ENCODE measurements around the gene RHD.
"Not testable (repeated sequence)": the region's sequence is repeated elsewhere in the genome, so short reads cannot be mapped to it uniquely, and the experiment has no call there.

The RHD gene

DNA sequence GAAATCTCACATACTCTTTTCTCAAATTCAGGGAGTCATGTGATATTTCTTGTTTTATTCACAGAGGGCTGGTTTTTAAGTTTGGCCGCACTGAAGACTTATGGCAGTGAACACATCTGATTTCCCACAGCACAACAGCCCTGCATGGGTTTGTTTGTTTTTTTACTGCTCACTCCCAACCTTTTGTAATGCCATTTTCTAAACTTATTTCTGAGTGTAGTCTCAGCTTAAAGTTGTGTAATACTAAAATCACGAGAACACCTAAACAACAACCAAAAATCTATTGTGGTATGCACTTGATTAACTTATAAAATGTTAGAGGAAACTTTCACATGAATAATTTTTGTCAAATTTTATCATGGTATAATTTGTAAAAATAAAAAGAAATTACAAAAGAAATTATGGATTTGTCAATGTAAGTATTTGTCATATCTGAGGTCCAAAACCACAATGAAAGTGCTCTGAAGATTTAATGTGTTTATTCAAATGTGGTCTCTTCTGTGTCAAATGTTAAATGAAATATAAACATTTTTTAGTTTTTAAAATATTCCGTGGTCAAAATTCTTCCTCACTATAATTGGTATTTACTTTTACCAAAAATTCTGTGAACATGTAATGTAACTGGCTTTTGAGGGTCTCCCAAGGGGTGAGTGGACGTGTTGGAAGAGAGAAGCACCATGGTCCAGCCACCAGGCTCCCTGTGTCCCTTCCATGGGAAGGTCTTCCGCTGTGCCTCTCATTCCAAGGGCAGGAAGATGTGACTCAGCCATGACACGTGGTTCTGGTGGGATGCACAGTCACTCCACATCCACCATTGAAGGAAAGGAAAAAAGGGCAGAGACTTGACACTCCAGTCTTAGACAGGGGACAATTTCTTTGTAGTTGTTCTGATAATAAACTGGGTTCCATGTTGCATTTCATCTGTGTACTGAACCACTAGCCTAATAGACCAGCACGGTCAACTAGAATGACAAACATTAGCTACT, 88.6 kb downstream of the RHD start:
- DNase-seq = no peak

DNA sequence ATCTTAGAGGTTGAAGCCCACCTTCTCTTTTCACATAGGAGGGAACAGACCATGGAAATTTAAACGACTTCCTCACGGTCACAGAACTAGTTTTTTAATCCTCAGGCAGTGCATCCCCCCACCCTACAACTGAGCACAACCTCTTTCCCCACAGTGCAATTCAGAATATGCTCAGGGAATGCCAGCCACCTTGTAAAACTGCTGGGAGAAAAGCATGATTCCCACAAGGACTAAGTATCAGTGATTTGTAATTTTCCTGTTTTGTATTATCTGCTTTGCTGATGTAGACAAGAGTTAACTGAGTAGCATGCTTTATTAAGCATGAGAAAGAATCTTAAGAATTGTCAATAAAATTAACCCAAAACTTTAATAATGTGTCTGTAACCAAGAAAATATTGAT, 89.6 kb downstream of the RHD start:
- DNase-seq = no peak

DNA sequence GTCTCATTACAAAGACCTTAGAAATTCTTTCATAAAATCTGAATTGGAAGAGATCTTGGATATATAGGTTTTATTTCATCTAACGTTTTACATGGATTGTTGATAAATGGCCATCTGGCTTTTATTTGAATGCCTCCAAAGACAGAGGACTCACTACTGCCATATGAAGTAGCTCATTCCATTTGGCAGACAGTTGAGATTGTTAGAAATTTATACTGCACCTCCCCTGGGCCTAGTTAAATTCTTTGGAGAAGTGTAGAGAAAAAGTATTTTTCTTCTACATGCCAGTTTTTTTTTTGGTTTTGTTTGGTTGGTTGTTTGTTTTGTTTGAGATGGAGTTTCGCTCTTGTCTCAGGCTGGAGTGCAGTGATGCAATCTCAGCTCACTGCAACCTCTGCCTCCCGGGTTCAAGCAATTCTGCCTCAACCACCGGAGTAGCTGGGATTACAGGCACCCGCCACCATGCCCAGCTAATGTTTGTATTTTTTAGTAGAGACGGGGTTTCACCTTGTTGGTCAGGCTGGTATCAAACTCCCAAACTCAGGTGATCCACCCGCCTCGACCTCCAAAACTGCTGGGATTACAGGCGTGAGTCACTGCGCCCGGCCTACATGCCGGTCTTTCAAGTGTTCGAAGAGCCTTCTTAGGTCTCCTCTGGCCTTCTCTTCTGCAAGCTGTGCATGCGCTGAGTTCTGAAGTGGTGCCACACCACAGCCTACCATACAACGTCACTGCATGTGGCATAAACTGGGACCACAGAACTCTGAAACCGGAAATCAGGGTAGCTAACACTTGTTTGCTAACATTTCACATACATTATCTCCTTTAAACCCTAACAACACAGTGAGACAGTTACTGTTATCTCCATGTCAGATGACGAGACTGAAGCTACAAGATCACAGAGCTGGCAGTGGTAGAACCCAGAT, 90.6 kb downstream of the RHD start:
- not testable (repeated sequence) for DNase-seq

DNA sequence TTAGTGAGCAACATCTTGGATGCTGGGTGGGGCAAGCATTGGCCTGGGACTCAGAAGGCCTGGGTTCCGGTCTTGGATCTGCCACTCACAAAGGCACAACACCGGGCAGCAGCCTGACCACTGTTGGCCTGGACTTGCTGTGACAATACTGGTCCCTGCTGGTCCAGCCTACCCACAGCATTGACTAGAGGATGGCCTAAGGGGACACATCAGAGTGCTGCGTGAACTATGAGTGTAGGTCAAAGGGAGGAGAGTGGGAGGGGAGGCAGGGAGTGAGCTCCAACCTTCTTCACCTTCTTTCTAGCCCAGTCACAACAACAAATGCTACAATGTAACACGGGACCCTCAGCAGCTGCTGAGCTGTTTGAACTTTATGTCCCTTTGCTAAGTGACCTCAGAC, 96.9 kb downstream of the RHD start:
- DNase-seq = no peak

DNA sequence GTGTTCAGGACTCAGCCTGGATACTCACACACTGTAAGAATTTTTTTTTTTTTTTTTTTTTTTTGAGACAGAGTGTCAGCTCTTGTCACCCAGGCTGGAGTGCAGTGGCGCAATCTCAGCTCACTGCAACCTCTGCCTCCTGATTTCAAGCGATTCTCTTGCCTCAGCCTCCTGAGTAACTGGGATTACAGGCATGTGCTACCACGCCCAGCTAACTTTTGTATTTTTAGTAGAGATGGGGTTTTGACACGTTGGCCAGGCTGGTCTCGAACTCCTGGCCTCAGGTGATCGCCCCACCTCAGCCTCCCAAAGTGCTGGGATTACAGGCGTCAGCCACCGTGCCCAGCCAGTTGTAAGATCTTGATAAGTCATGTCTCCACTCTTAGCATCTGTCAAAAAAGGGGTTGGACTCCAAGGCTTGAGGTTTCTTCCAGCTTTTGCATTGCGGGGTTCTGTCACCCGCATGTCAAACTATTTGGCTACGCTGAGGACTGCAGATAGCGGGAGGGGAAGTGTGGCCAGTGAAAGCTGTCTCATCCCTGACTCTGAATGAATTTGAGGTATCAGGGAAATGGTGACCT, 97.5 kb downstream of the RHD start:
- not testable (repeated sequence) for DNase-seq

DNA sequence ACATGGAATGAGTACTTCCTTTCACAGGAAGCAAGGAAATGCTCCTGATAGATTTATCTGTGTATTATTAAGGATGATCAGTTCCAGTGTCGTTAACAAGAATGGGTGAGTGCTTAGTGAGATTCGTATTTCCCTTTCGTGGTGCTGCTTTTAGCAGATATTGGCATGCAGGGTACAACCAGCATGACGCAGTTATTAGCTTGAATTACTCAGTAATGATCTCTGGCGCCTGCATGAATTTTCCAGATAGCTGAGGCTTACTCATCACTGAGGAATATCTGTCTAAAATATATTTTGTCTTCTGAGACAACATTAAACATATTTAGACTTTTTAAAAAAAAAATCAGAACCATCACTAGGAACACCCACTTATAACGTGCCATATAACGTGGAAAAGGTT, 99.4 kb downstream of the RHD start:
- not testable (repeated sequence) for DNase-seq

DNA sequence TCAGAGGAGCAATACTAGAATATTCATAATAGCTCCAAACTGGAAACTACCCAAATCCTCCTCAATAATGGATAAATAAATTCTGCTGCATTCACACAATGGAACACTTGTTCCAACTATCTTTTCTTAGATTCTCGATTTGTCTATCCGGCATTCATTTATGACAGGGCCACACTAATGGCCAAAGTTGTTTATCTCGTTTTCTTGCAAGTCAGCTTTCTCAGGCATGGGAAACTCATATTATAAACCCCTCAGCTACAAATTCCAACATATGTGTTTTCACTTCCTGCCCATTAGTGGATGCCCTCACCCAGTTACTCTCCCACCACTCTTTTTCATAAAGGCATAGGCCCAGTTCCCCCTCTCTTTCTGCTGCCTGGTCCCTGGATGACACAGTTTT, 106.1 kb downstream of the RHD start:
- DNase-seq = not testable (repeated sequence)

Data from NCI-H69 (cell line).